ENCODE data around the gene CEP83.

GRCh38 chr12:94333396-94333795 is 126.3 kb downstream of the CEP83 start:
- TF ChIP-seq POLR2A (IDR thresholded peaks at IDR 0.05) (no peak), CTCF (IDR thresholded peaks at IDR 0.05) (no peak)

Data from stomach (tissue), 4 donors.